Mesenchymal stem cell (in vitro differentiated cells and primary cell): ENCODE data around the gene PDZRN3.
A peak's percentile ranks its signal among the peaks of the same experiment; 100 is the strongest.

ENCODE experiments used
- DNase-seq: peaks from one replicate; pipeline ENCODE4 v3.0.0-alpha.2; 2013
- H2AFZ ChIP-seq: one replicate; pipeline ENCODE4 v1.6.1; 2013; ENCODE audit warnings: low read depth, mild to moderate bottlenecking, control low read depth, inconsistent platforms, low read length, moderate library complexity
- H2AK5ac ChIP-seq: 2 replicates; pipeline ENCODE4 v1.6.1; 2013; ENCODE audit warnings: low read length, moderate library complexity, mild to moderate bottlenecking, inconsistent platforms; ENCODE audit not compliant: severe bottlenecking
- H2BK120ac ChIP-seq: one replicate; pipeline ENCODE4 v1.6.1; 2013; ENCODE audit warnings: low read depth, mild to moderate bottlenecking, inconsistent platforms, low read length, moderate library complexity
- H2BK12ac ChIP-seq, 2 experiments: one replicate each; pipeline ENCODE4 v1.6.1; 2013; ENCODE audit warnings: inconsistent platforms in 2 of 2, low read length in 2 of 2, mild to moderate bottlenecking in 2 of 2, moderate library complexity in 2 of 2, control low read depth in 1 of 2
- H2BK15ac ChIP-seq: one replicate; pipeline ENCODE4 v1.6.1; 2013; ENCODE audit warnings: mild to moderate bottlenecking, low read depth, inconsistent platforms; ENCODE audit not compliant: poor library complexity, severe bottlenecking
- H2BK5ac ChIP-seq: 2 replicates; pipeline ENCODE4 v1.6.1; 2013; ENCODE audit warnings: low read depth, mild to moderate bottlenecking, low read length, control low read depth, inconsistent platforms; ENCODE audit not compliant: poor library complexity, severe bottlenecking
- H3K14ac ChIP-seq, 2 experiments: one replicate each; pipeline ENCODE4 v1.6.1; 2013; ENCODE audit warnings: inconsistent platforms in 2 of 2, low read length in 2 of 2, control low read depth in 1 of 2, mild to moderate bottlenecking in 1 of 2, moderate library complexity in 1 of 2
- H3K18ac ChIP-seq, 2 experiments: one replicate each; pipeline ENCODE4 v1.6.1; 2013; ENCODE audit warnings: inconsistent platforms in 2 of 2, low read length in 2 of 2, control low read depth in 1 of 2, low read depth in 1 of 2, mild to moderate bottlenecking in 1 of 2
- H3K23ac ChIP-seq, 2 experiments: one replicate each; pipeline ENCODE4 v1.6.1; 2013; ENCODE audit warnings: inconsistent platforms in 2 of 2, low read length in 2 of 2, mild to moderate bottlenecking in 2 of 2, moderate library complexity in 2 of 2, control low read depth in 1 of 2
- H3K27ac ChIP-seq: 2 replicates; pipeline ENCODE4 v1.5.1; 2013; ENCODE audit warnings: mild to moderate bottlenecking, moderate library complexity, low read length, control low read depth, inconsistent platforms; ENCODE audit not compliant: poor library complexity, severe bottlenecking
- H3K27me3 ChIP-seq, 2 experiments: 2 replicates each; pipeline versions ENCODE4 v1.6.1 to v1.7.0; 2013; ENCODE audit warnings: low read length in 2 of 2, mild to moderate bottlenecking in 2 of 2, moderate library complexity in 2 of 2, control low read depth in 1 of 2, inconsistent platforms in 1 of 2; ENCODE audit not compliant: control insufficient read depth in 1 of 2, insufficient read depth in 1 of 2
- H3K36me3 ChIP-seq, 2 experiments: 2 replicates each; pipeline versions ENCODE4 v1.6.1 to v1.7.0; 2013; ENCODE audit warnings: low read length in 2 of 2, control low read depth in 1 of 2, inconsistent platforms in 1 of 2, low read depth in 1 of 2, mild to moderate bottlenecking in 1 of 2; ENCODE audit not compliant: insufficient read depth in 2 of 2, control insufficient read depth in 1 of 2
- H3K4ac ChIP-seq, 2 experiments: one replicate each; pipeline ENCODE4 v1.6.1; 2013; ENCODE audit warnings: inconsistent platforms in 2 of 2, low read length in 2 of 2, mild to moderate bottlenecking in 2 of 2, moderate library complexity in 2 of 2, control low read depth in 1 of 2, low read depth in 1 of 2
- H3K4me1 ChIP-seq: 2 replicates; pipeline ENCODE4 v1.6.1; 2013; ENCODE audit warnings: low read depth, low read length, control low read depth; ENCODE audit not compliant: control insufficient read depth, insufficient read depth
- H3K4me2 ChIP-seq: 2 replicates; pipeline ENCODE4 v1.6.1; 2013; ENCODE audit warnings: low read length, mild to moderate bottlenecking, inconsistent platforms; ENCODE audit not compliant: poor library complexity, severe bottlenecking
- H3K4me3 ChIP-seq, 2 experiments: 2 replicates each; pipeline versions ENCODE4 v1.5.1 to v1.7.0; 2013; ENCODE audit warnings: low read length in 2 of 2, mild to moderate bottlenecking in 2 of 2, control low read depth in 1 of 2, low read depth in 1 of 2; ENCODE audit not compliant: insufficient read depth in 1 of 2
- H3K79me1 ChIP-seq: replicated peaks from 2 replicates; pipeline ENCODE4 v1.6.1; 2013; ENCODE audit warnings: mild to moderate bottlenecking, control low read depth, low read length, inconsistent platforms; ENCODE audit not compliant: poor library complexity, severe bottlenecking
- H3K9ac ChIP-seq: 2 replicates; pipeline ENCODE4 v1.7.0; 2013; ENCODE audit warnings: mild to moderate bottlenecking, low read length, moderate library complexity
- H3K9me3 ChIP-seq: 2 replicates; pipeline ENCODE4 v1.7.0; 2013; ENCODE audit warnings: mild to moderate bottlenecking, low read length; ENCODE audit not compliant: control insufficient read depth
- H4K8ac ChIP-seq: one replicate; pipeline ENCODE4 v1.6.1; 2013; ENCODE audit warnings: inconsistent platforms, mild to moderate bottlenecking, low read length, moderate library complexity
- H4K91ac ChIP-seq: one replicate; pipeline ENCODE4 v1.6.1; 2013; ENCODE audit warnings: mild to moderate bottlenecking, low read length, inconsistent platforms
- WGBS: methylation state at CpG from one replicate; pipeline ENCODE4 v1.1.7; 2013; ENCODE audit warnings: mixed read lengths; 5-methylcytosine and 5-hydroxymethylcytosine counted together

Gene PDZRN3

DNA sequence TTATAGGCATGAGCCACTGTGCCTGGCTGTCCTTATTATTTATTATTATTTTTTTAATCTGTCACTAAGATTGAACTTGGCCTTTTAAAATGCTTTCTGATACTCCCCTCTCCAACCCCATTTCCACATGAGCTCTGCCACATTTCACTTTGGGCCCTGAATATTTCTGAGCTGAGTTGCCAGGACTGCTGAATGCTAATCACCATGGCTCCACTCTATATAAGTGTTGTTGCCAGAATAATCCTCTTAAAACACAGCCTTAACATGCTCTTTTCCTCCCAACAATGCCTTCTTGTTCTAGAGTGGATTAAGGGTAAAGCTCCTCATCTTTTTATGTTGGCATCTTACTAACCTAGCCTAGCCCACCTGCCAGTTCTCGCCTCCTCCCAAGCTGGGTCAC lies 124.4 kb downstream of the PDZRN3 start:
- Histone ChIP-seq H3K27ac (no peak overlapping the region), H2BK120ac (no peak overlapping the region), H3K36me3 (peaks cover 0 to 6% of the 10 kb centered on the region in 2 experiments), H3K4me1 (peaks cover 2% of the 10 kb centered on the region), H2BK5ac (no peak overlapping the region), H2BK15ac (no peak overlapping the region), H2BK12ac (no peak overlapping the region), H2AFZ (no peak overlapping the region), H3K9ac (peak overlapping the region; percentile 22), H3K18ac (no peak overlapping the region), H4K91ac (no peak overlapping the region), H2AK5ac (no peak overlapping the region), H3K4me3 (no peak overlapping the region), H3K23ac (no peak overlapping the region), H3K4me2 (no peak overlapping the region), H3K14ac (no peak overlapping the region), H3K27me3 (no peaks in the 10 kb centered on the region), H3K9me3 (no peaks in the 10 kb centered on the region), H3K4ac (no peak overlapping the region), H3K79me1 (no peaks in the 10 kb centered on the region), H4K8ac (no peak overlapping the region)
- WGBS, result 94% methylated on average over 1 of the region's 1 CpG
- no peak for DNase-seq

DNA sequence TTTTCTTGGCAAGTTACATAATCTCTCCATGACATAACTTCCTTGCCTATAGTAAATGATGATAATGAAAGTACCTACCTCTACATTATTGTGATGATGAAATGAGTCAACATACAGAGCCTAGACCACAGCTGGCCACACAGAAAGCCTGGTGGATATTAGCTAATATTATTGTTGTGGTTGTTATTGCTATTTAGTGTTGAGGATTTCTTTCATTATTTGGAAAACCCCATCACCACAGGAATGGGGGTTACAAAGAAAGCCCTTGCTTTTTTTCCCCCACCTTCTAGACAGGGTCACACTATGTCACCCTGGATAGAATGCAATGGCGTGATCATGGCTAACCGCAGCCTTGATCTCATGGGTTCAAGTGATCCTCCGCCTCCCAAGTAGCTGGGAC lies 125.0 kb downstream of the PDZRN3 start:
- Histone ChIP-seq H3K9me3 (no peaks in the 10 kb centered on the region), H2BK12ac (no peak overlapping the region), H2BK15ac (no peak overlapping the region), H3K14ac (no peak overlapping the region), H3K27me3 (no peaks in the 10 kb centered on the region), H2AFZ (no peak overlapping the region), H2AK5ac (no peak overlapping the region), H2BK5ac (no peak overlapping the region), H3K4me1 (peaks cover 2% of the 10 kb centered on the region), H3K27ac (no peak overlapping the region), H3K79me1 (no peaks in the 10 kb centered on the region), H4K8ac (no peak overlapping the region), H3K4me2 (no peak overlapping the region), H3K4me3 (no peak overlapping the region), H3K9ac (no peak overlapping the region), H4K91ac (no peak overlapping the region), H3K4ac (no peak overlapping the region), H3K18ac (no peak overlapping the region), H3K23ac (no peak overlapping the region), H2BK120ac (no peak overlapping the region), H3K36me3 (peaks cover 0 to 6% of the 10 kb centered on the region in 2 experiments)
- WGBS, result 96% methylated on average over 3 of the region's 3 CpGs
- DNase-seq, result no peak

DNA sequence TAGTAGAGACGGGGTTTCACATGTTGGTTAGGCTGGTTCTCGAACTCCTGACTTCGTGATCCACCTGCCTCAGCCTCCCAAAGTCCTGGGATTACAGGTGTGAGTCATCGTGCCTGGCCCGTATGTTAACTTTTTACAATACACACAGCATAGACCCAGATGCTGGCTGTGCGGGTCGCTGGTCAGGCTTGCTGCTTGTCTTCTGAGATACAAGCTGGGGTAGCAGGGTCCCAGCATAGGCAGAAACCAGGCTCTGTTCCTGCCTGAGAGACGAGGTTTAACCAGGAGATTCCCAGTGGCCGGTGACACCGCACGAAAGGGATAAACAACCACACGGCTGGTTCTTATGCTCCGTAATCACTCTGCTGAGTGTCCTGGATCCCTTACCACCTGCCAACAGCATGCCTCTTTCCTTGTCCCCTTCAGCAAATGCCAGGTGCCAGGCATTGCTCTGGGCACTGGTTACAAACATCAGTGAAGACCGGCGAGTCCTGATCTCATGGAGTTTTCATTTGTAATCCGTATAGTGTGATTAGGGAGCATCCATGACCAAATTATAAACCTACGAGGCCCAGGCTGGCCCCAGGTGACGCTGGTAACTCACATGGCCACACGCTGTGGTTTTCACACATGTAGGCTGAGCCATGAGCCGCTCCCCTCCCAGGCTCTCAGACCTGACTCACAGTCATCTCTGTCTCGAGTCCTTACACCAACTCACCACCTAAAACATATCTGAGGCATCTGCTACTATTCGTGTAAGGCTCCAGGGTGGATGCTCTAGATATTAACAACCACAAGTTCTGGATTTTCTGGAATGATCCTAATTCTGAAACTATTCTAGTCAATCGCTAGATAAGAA lies 125.7 kb downstream of the PDZRN3 start:
- 92% methylated on average over 22 of the region's 23 CpGs for WGBS
- no peak for DNase-seq
- no peak overlapping the region for H4K8ac ChIP-seq
- H3K4ac ChIP-seq, result no peak overlapping the region
- no peak overlapping the region for H3K4me2 ChIP-seq
- H2BK12ac ChIP-seq, result no peak overlapping the region
- H3K9me3 ChIP-seq, result no peaks in the 10 kb centered on the region
- no peak overlapping the region for H3K27ac ChIP-seq
- peaks cover 0 to 6% of the 10 kb centered on the region in 2 experiments for H3K36me3 ChIP-seq
- H2BK120ac ChIP-seq, result no peak overlapping the region
- H2BK5ac ChIP-seq, result no peak overlapping the region
- H3K14ac ChIP-seq, result no peak overlapping the region
- H3K9ac ChIP-seq, result no peak overlapping the region
- H3K27me3 ChIP-seq, result no peaks in the 10 kb centered on the region
- no peak overlapping the region for H3K4me3 ChIP-seq
- peak overlapping the region; percentile 41 for H2AK5ac ChIP-seq
- H2AFZ ChIP-seq, result no peak overlapping the region
- H3K4me1 ChIP-seq, result peaks cover 2% of the 10 kb centered on the region
- H3K23ac ChIP-seq, result peak overlapping the region in 1 of 2 experiments; percentile 40
- peak overlapping the region; percentile 37 for H2BK15ac ChIP-seq
- H3K18ac ChIP-seq, result no peak overlapping the region
- no peaks in the 10 kb centered on the region for H3K79me1 ChIP-seq
- no peak overlapping the region for H4K91ac ChIP-seq

DNA sequence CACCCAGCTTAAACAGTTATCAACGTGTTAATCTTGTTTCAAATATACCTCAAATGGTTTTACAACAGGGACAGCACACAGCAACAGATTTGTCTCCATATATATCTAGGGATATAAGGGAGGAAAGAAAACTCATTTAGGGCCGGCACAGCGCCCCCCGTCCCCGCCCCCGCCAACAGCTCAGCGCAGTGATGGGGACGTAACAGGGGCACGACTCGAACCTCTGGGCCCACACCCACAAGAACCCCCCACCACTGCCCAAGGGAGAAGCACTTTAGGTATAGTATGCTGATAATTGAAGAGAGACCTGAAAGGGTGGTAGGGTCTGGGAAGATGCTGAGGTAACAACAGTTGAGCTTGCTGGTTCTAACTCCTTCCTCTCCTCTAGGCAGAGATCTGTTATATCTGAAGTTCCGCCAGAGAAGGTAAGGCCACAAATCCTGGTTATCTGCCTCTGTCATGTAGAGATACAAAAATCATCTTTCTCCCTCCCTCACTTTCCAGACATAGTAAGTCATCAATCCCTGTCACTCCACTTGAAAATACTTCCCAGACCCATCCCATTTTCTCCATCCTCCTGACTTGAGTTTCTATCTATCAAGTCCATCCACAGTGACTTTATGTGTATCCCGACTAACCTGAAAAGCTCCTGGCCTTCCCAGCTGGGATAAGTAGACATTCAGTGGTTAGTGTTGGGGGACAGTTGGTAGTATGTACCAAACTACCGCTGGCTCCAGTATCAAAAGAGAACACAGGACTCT lies 126.9 kb downstream of the PDZRN3 start:
- WGBS, result 95% methylated on average over 1 of the region's 13 CpGs
- Histone ChIP-seq H3K4me1 (peaks cover 6% of the 10 kb centered on the region), H3K79me1 (no peaks in the 10 kb centered on the region), H3K23ac (no peak overlapping the region), H4K91ac (no peak overlapping the region), H3K27ac (no peak overlapping the region), H2BK12ac (no peak overlapping the region), H4K8ac (no peak overlapping the region), H2AFZ (no peak overlapping the region), H3K4ac (no peak overlapping the region), H3K18ac (no peak overlapping the region), H2BK5ac (no peak overlapping the region), H3K27me3 (no peaks in the 10 kb centered on the region), H3K14ac (no peak overlapping the region), H3K9ac (no peak overlapping the region), H2AK5ac (no peak overlapping the region), H3K4me3 (no peak overlapping the region), H2BK15ac (no peak overlapping the region), H3K36me3 (peaks cover 0 to 6% of the 10 kb centered on the region in 2 experiments), H3K9me3 (no peaks in the 10 kb centered on the region), H2BK120ac (no peak overlapping the region), H3K4me2 (no peak overlapping the region)
- DNase-seq, result no peak
